Stimulated activated CD8-positive, alpha-beta memory T cell treated with anti-CD3 and anti-CD28 coated beads, Interleukin-4, amount 100 ng/mL, for 1 hour (primary cell): Measurements from ENCODE around the gene UBAP2.

Experiments used
- DNase-seq, 2 donors: peaks; one replicate each; pipeline ENCODE4 v3.0.0-alpha.2; 2020; ENCODE audit warnings: low read depth in 2 of 2, low spot score in 1 of 2

UBAP2 gene

DNA sequence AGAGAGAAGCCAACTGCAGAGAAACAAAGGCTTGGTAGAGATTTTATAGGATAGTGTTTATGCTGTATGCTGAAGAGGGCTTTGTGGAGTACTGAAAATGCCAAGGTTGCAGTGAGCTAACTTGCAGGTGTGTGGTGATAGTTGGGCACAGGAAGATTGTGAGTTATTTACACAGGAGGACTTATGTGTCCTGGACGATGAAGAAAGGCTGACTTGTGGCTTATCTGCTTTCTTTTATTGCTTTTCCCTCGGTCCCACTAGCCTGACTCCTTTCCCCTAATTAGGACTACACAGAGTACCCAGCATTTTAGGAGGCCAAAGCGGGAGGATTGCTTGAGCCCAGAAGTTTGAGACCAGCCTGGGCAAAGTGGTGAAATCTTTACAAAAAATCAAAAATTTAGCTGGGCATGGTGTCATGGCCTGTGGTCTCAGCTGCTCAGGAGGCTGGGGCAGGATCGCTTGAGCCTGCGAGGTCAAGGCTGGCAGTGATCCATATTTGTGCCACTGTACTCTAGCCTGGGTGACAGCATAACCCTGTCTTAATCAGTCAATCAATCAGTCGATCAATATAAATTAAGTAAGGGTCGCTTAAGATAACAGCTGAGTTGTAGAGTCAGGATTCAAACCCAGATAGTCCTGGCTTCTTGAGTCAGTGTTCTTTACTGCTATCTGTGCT lies 169.9 kb downstream of the UBAP2 start:
- DNase-seq = no peak

DNA sequence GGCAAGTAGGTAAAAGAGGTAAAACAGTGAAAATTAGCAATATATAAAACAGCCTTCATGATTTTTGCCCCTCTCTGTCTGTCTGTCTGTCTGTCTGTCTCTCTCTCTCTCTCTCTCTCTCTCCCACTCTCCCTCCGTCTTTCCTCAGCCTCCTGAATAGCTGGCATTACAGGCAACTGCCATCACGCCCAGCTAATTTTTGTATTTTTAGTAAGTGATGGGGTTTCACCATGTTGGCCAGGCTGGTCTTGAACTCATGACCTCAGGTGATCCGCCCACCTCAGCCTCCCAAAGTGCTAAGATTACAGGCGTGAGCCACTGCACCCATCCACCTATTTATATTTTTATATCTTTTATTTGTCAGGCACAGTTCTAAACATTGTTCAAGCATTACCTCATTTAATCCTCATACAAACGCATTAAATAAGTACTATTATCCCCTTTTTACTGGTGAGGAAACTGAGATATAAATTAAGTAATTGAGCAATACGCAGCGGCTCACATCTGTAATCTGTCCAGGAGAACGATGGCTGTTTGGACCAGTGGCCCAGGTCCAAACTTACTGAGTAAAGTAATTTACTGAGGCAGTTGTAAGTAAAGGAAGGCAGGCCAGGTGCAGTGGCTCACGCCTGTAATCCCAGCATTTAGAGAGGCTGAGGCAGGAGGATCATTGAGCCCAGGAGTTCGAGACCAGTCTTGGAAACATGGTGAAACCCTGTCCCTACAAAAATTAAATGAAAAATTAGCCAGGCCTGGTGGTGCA lies 170.8 kb downstream of the UBAP2 start:
- DNase-seq = no peak
